RCC 7860 (cell line): ENCODE results near the gene BIRC5.

Experiments
- DNase-seq: peaks from one replicate; pipeline ENCODE4 v3.0.0-alpha.2; 2015; ENCODE audit warnings: low spot score
- FAIRE-seq: peaks from 2 replicates; lab custom pipeline; 2012; peaks lifted over from hg19 to GRCh38; lab: Jason Lieb, UNC

BIRC5 gene

GRCh38 chr17:78255029-78255656 is 41.1 kb downstream of the BIRC5 start:
- FAIRE-seq = no peak
- no peak for DNase-seq

GRCh38 chr17:78255953-78256706 is 42.1 kb downstream of the BIRC5 start:
- FAIRE-seq = no peak
- DNase-seq = no peak

- FAIRE-seq = no peak
- no peak for DNase-seq
Measured at GRCh38 chr17:78256707-78257591, 42.9 kb downstream of the BIRC5 start.

GRCh38 chr17:78257810-78258322 is 43.8 kb downstream of the BIRC5 start:
- DNase-seq (no peak), FAIRE-seq (no peak)

GRCh38 chr17:78258323-78259191 is 44.5 kb downstream of the BIRC5 start:
- DNase-seq (no peak), FAIRE-seq (no peak)

- no peak for DNase-seq
- no peak for FAIRE-seq
Measured at GRCh38 chr17:78259192-78259554, 45.1 kb downstream of the BIRC5 start.

GRCh38 chr17:78263063-78263735 is 49.1 kb downstream of the BIRC5 start:
- FAIRE-seq (no peak), DNase-seq (no peak)

- no peak for DNase-seq
- no peak for FAIRE-seq
Measured at GRCh38 chr17:78263736-78264340, 49.8 kb downstream of the BIRC5 start.

GRCh38 chr17:78264590-78264989 is 50.5 kb downstream of the BIRC5 start:
- no peak for DNase-seq
- FAIRE-seq = no peak

- DNase-seq (no peak), FAIRE-seq (no peak)
Measured at GRCh38 chr17:78265121-78265520, 51.1 kb downstream of the BIRC5 start.

GRCh38 chr17:78266231-78266631 is 52.2 kb downstream of the BIRC5 start:
- DNase-seq (no peak), FAIRE-seq (no peak)

GRCh38 chr17:78266771-78267170 is 52.7 kb downstream of the BIRC5 start:
- no peak for FAIRE-seq
- no peak for DNase-seq

GRCh38 chr17:78267253-78268073 is 53.4 kb downstream of the BIRC5 start:
- DNase-seq (no peak), FAIRE-seq (no peak)

GRCh38 chr17:78268191-78268874 is 54.3 kb downstream of the BIRC5 start:
- no peak for FAIRE-seq
- DNase-seq = no peak

GRCh38 chr17:78268951-78269905 is 55.2 kb downstream of the BIRC5 start:
- DNase-seq (no peak), FAIRE-seq (no peak)

GRCh38 chr17:78269955-78270381 is 55.9 kb downstream of the BIRC5 start:
- DNase-seq = no peak
- no peak for FAIRE-seq
